ENCODE results near the gene SSU72. TPM values are rescaled to one million over a fixed set of nuclear protein-coding genes. Genes with fewer than 3 reads are reported as not detected.
"Not testable (repeated sequence)": the region's sequence is repeated elsewhere in the genome, so short reads cannot be mapped to it uniquely, and the experiment has no call there.

Gene SSU72
- total RNA-seq, 4 donors from 2014 or later: 102 to 115 (median 109) TPM

- WGBS: 5% methylated on average over 8 of the region's 22 CpGs
- Histone ChIP-seq H3K27ac (peak overlapping the region; percentile 76), H3K4me1 (peaks cover 13% of the 10 kb centered on the region), H3K4me3 (peak overlapping the region; percentile 28)
- not testable (repeated sequence) for DNase-seq (ENCODE audit: low spot score in 2 of 2); H3K9me3 ChIP-seq; H3K36me3 ChIP-seq; H3K27me3 ChIP-seq
- peak in 1 of 2 donors; percentile 18 for TF ChIP-seq CTCF (IDR thresholded peaks at IDR 0.05)
Observed at GRCh38 chr1:1505366-1505798, 69.3 kb downstream of the SSU72 start.

- H3K4me3 ChIP-seq: peak overlapping the region; percentile 28
- not testable (repeated sequence) for H3K27me3 ChIP-seq, H3K36me3 ChIP-seq, H3K9me3 ChIP-seq
- H3K4me1 ChIP-seq: peaks cover 13% of the 10 kb centered on the region
- 25% methylated on average over 16 of the region's 16 CpGs for WGBS
- TF ChIP-seq CTCF (IDR thresholded peaks at IDR 0.05) (peak; percentile 76 to 86), POLR2AphosphoS5 (IDR thresholded peaks at IDR 0.05) (peak in 1 of 3 donors; percentile 28)
- peak overlapping the region; percentile 76 for H3K27ac ChIP-seq
- peak; percentile 89 to 92 for DNase-seq (ENCODE audit: low spot score in 2 of 2)
Observed at GRCh38 chr1:1504777-1505365, 69.8 kb downstream of the SSU72 start.

- not testable (repeated sequence) for H3K27ac ChIP-seq; H3K9me3 ChIP-seq; H3K4me1 ChIP-seq; H3K4me3 ChIP-seq; H3K27me3 ChIP-seq; DNase-seq (ENCODE audit: low spot score in 2 of 2)
- WGBS: 100% methylated on average over 5 of the region's 18 CpGs
- peaks cover 56% of the 10 kb centered on the region for H3K36me3 ChIP-seq
Observed at GRCh38 chr1:1495461-1495975, 79.1 kb downstream of the SSU72 start.

GRCh38 chr1:1494311-1494710 is 80.4 kb downstream of the SSU72 start:
- H3K9me3 ChIP-seq; H3K4me1 ChIP-seq; H3K4me3 ChIP-seq; H3K27ac ChIP-seq; DNase-seq (ENCODE audit: low spot score in 2 of 2); H3K27me3 ChIP-seq: not testable (repeated sequence)
- H3K36me3 ChIP-seq: peaks cover 68% of the 10 kb centered on the region
- 93% methylated on average over 2 of the region's 22 CpGs for WGBS

Other genes starting within 250 kb of the SSU72 start
- gene TAS1R3, start 243.6 kb downstream of the SSU72 start, total RNA-seq: 1 to 10 TPM in 1 of 4 donors, under 1 TPM in 3; 0.56 to 1.8 (median 0.82) TPM
- gene DVL1, start 225.4 kb downstream of the SSU72 start, total RNA-seq: 100 to 1,000 TPM in 3 of 4 donors, 10 to 100 TPM in 1; 99.4 to 151 (median 106) TPM
- 10 to 100 TPM; 18.6 to 43.5 (median 21.9) TPM for gene MXRA8, start 216.3 kb downstream of the SSU72 start, total RNA-seq
- 100 to 1,000 TPM in 1 of 4 donors, 10 to 100 TPM in 3; 55.8 to 106 (median 86.1) TPM for gene AURKAIP1, start 199.7 kb downstream of the SSU72 start, total RNA-seq
- 100 to 1,000 TPM; 136 to 599 (median 160) TPM for gene CCNL2, start 175.5 kb downstream of the SSU72 start, total RNA-seq
- gene MRPL20, start 167.6 kb downstream of the SSU72 start, total RNA-seq: 100 to 1,000 TPM in 3 of 4 donors, 10 to 100 TPM in 1; 93.6 to 119 (median 109) TPM
- 10 to 100 TPM in 1 of 4 donors, 1 to 10 TPM in 3; 2.8 to 10.3 (median 5.9) TPM for gene ANKRD65, start 153.6 kb downstream of the SSU72 start, total RNA-seq
- gene VWA1, start 139.2 kb downstream of the SSU72 start, total RNA-seq: 10 to 100 TPM; 14.5 to 27.6 (median 19.8) TPM
- gene ATAD3C, start 125.2 kb downstream of the SSU72 start, total RNA-seq: 1 to 10 TPM in 2 of 4 donors, under 1 TPM in 2; 0.32 to 4.2 (median 1.2) TPM
- 10 to 100 TPM; 18.5 to 71.9 (median 23.7) TPM for gene ATAD3B, start 103.1 kb downstream of the SSU72 start, total RNA-seq
- 10 to 100 TPM; 15.0 to 23.2 (median 19.7) TPM for gene ATAD3A, start 62.7 kb downstream of the SSU72 start, total RNA-seq
- 1 to 10 TPM in 3 of 4 donors, not detected in 1; 1.0 to 1.7 (median 1.1) TPM for gene TMEM240, start 34.2 kb downstream of the SSU72 start, total RNA-seq
- gene FNDC10, start 25.3 kb upstream of the SSU72 start, total RNA-seq: 10 to 100 TPM in 3 of 4 donors, 1 to 10 TPM in 1; 9.0 to 26.2 (median 24.5) TPM
- gene MIB2, start 40.6 kb upstream of the SSU72 start, total RNA-seq: 100 to 1,000 TPM; 131 to 212 (median 154) TPM
- gene MMP23B, start 57.3 kb upstream of the SSU72 start, total RNA-seq: 1 to 10 TPM; 1.7 to 3.1 (median 2.9) TPM
- 10 to 100 TPM; 18.1 to 28.6 (median 23.3) TPM for gene CDK11B, start 84.1 kb upstream of the SSU72 start, total RNA-seq
- gene SLC35E2B, start 117.9 kb upstream of the SSU72 start, total RNA-seq: 10 to 100 TPM; 34.0 to 59.9 (median 48.8) TPM
- gene CDK11A, start 149.5 kb upstream of the SSU72 start, total RNA-seq: 100 to 1,000 TPM in 1 of 4 donors, 10 to 100 TPM in 3; 23.6 to 136 (median 53.4) TPM
- 10 to 100 TPM; 55.5 to 78.3 (median 64.1) TPM for gene NADK, start 203.6 kb upstream of the SSU72 start, total RNA-seq